ENCODE results near the gene DISC1. TPM values are rescaled to one million over a fixed set of nuclear protein-coding genes. Genes with fewer than 3 reads are reported as not detected.

DISC1 gene
- polyA plus RNA-seq, 3 donors: 5.5 to 14.7 (median 5.8) TPM

DNA sequence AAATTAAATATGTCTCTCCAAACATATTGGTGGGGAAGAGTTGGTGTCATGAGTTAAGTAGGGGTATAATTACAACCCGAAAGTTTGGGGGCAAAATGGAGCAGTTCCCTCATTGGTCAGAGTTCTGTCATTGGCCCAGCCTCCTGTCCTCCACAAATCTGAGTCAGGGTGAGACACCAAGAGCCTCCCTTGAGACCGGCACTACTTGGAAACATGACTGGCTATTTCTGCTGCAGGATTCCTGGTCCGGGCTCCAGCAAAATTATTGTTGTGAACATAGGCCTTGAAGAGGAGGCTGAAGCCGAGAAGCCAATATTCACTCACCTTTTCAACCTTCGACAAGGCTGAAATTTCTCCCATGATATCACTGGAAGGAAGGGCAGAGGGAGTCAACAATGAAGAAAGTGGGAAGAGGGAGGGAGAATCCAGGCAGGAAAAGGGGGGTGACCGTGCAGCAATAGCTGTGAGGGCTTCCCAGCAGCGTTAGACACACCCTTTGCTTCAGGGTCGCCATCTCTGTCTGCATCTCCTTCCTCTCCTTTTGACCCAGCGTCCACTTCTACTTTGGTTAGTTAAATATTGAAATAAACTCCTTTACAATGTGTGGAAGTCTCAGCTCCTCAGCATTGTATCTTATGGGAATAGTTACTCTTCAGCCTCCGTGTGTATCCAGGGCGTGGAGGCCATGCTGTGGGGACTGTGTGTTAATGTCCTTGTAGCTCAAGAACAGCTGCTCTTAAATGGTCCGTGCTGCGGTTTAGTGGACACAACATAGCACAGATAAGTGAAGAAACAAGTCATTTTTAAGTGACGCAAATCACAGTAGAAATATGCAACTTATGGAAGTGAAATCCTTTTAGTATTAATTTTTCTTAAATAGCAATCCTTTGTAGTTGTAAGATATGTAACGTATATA lies 307.4 kb downstream of the DISC1 start:
- H3K4me1 Mint-ChIP-seq: no peaks in the 10 kb centered on the region
- no peak overlapping the region for H3K4me3 Mint-ChIP-seq
- peaks cover 3 to 6% of the 10 kb centered on the region in 2 donors for H3K9me3 ChIP-seq (replicated peaks in 1 of 2; ENCODE audit: control insufficient read depth in 1 of 2, insufficient read depth in 1 of 2, low read length in 2 of 2)
- H4K20me1 ChIP-seq (ENCODE audit: insufficient read depth, low read length): peaks cover 47% of the 10 kb centered on the region
- intact Hi-C loops (cut with micrococcal nuclease): no loop called here
- H3K4me3 ChIP-seq (replicated peaks in 1 of 3; ENCODE audit: low read depth in 2 of 3, low read length in 3 of 3): no peak overlapping the region
- H3K27me3 Mint-ChIP-seq (ENCODE audit: low read depth in 3 of 3): no peaks in the 10 kb centered on the region
- H3K36me3 Mint-ChIP-seq: peaks cover 16 to 31% of the 10 kb centered on the region in 2 donors
- no peaks in the 10 kb centered on the region for H3K4me1 ChIP-seq (ENCODE audit: control insufficient read depth in 1 of 2, insufficient read depth in 2 of 2, low read length in 2 of 2)
- H3K27me3 ChIP-seq (ENCODE audit: control insufficient read depth in 2 of 2, insufficient read depth in 2 of 2, low read length in 2 of 2): no peaks in the 10 kb centered on the region
- peaks cover 0 to 18% of the 10 kb centered on the region in 2 donors for H3K36me3 ChIP-seq (replicated peaks in 1 of 2; ENCODE audit: control insufficient read depth in 1 of 2, insufficient read depth in 2 of 2, low read length in 2 of 2)
- H3K9ac ChIP-seq (ENCODE audit: insufficient read depth, low read length, poor library complexity, severe bottlenecking): no peak overlapping the region
- H3K27ac ChIP-seq (ENCODE audit: low read depth in 1 of 2, low read length in 2 of 2): no peak overlapping the region
- no peak overlapping the region for H3K27ac Mint-ChIP-seq
- H3K9me3 Mint-ChIP-seq: peaks cover 0 to 11% (median 6%) of the 10 kb centered on the region in 7 donors
- DNase-seq: no peak
- H3K79me2 ChIP-seq (ENCODE audit: insufficient read depth, low read length): no peaks in the 10 kb centered on the region
- no peak overlapping the region for H2AFZ ChIP-seq (ENCODE audit: insufficient read depth, low read depth, low read length, poor library complexity, severe bottlenecking)
- 100% methylated on average over 1 of the region's 15 CpGs for WGBS (ENCODE audit: insufficient coverage)
- TF ChIP-seq, protein P1, sequence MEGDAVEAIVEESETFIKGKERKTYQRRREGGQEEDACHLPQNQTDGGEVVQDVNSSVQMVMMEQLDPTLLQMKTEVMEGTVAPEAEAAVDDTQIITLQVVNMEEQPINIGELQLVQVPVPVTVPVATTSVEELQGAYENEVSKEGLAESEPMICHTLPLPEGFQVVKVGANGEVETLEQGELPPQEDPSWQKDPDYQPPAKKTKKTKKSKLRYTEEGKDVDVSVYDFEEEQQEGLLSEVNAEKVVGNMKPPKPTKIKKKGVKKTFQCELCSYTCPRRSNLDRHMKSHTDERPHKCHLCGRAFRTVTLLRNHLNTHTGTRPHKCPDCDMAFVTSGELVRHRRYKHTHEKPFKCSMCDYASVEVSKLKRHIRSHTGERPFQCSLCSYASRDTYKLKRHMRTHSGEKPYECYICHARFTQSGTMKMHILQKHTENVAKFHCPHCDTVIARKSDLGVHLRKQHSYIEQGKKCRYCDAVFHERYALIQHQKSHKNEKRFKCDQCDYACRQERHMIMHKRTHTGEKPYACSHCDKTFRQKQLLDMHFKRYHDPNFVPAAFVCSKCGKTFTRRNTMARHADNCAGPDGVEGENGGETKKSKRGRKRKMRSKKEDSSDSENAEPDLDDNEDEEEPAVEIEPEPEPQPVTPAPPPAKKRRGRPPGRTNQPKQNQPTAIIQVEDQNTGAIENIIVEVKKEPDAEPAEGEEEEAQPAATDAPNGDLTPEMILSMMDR (IDR thresholded peaks at IDR 0.05): no peak
- H3K4me2 ChIP-seq (replicated peaks; ENCODE audit: extremely low read depth, low read length, poor library complexity, severe bottlenecking): no peak overlapping the region

DNA sequence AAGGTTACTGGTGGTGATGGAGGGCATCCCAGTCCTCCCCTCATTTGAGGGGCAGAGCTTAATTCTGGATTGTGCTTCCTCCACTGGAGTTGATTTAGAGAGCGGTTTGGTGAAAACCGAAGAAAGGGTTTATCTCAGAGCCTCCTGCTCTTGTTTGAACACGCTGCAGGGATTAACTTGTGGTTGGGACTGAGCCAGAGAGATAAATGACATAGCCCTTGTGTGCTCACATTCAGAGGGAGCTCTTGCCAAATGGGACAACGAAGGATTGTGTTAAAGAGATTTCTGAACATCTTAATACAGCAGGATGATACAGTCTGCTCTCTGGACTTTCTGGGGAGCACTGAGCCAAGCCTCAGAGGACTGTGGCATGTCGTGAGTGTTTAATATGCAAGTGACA lies 308.2 kb downstream of the DISC1 start:
- Histone ChIP-seq H3K79me2 (ENCODE audit: insufficient read depth, low read length) (no peaks in the 10 kb centered on the region), H3K9me3 (replicated peaks in 1 of 2; ENCODE audit: control insufficient read depth in 1 of 2, insufficient read depth in 1 of 2, low read length in 2 of 2) (peaks cover 3 to 6% of the 10 kb centered on the region in 2 donors), H4K20me1 (ENCODE audit: insufficient read depth, low read length) (peaks cover 40% of the 10 kb centered on the region), H3K36me3 (replicated peaks in 1 of 2; ENCODE audit: control insufficient read depth in 1 of 2, insufficient read depth in 2 of 2, low read length in 2 of 2) (peaks cover 0 to 23% of the 10 kb centered on the region in 2 donors), H3K4me3 (replicated peaks in 1 of 3; ENCODE audit: low read depth in 2 of 3, low read length in 3 of 3) (no peak overlapping the region), H3K27ac (ENCODE audit: low read depth in 1 of 2, low read length in 2 of 2) (no peak overlapping the region), H2AFZ (ENCODE audit: insufficient read depth, low read depth, low read length, poor library complexity, severe bottlenecking) (no peak overlapping the region), H3K27me3 (ENCODE audit: control insufficient read depth in 2 of 2, insufficient read depth in 2 of 2, low read length in 2 of 2) (no peaks in the 10 kb centered on the region), H3K4me2 (replicated peaks; ENCODE audit: extremely low read depth, low read length, poor library complexity, severe bottlenecking) (no peak overlapping the region), H3K4me1 (ENCODE audit: control insufficient read depth in 1 of 2, insufficient read depth in 2 of 2, low read length in 2 of 2) (no peaks in the 10 kb centered on the region), H3K9ac (ENCODE audit: insufficient read depth, low read length, poor library complexity, severe bottlenecking) (no peak overlapping the region)
- WGBS (ENCODE audit: insufficient coverage): 100% methylated on average over 1 of the region's 5 CpGs
- no peaks in the 10 kb centered on the region for H3K27me3 Mint-ChIP-seq (ENCODE audit: low read depth in 3 of 3)
- TF ChIP-seq, protein P1 (IDR thresholded peaks at IDR 0.05): no peak
- H3K27ac Mint-ChIP-seq: peak overlapping the region in 1 of 7 donors; percentile 6
- peaks cover 0 to 11% (median 6%) of the 10 kb centered on the region in 7 donors for H3K9me3 Mint-ChIP-seq
- intact Hi-C loops (cut with micrococcal nuclease): no loop called here
- H3K4me1 Mint-ChIP-seq: no peaks in the 10 kb centered on the region
- H3K4me3 Mint-ChIP-seq: no peak overlapping the region
- peaks cover 18 to 36% of the 10 kb centered on the region in 2 donors for H3K36me3 Mint-ChIP-seq
- DNase-seq: no peak

Data from CD14-positive monocyte (primary cell).